A549 (cell line): Measurements from ENCODE around the gene HIVEP3. TPM values are rescaled to one million over a fixed set of nuclear protein-coding genes. Genes with fewer than 3 reads are reported as not detected.

ENCODE experiments used
- ATAC-seq, 2 experiments: fragments of 200-7000 bp in 1 of 2; fragments of >200 bp in 1 of 2; cut with Nextera tagmentation in 1 of 2; cut with Tn5 transposase in 1 of 2; 3 replicates each; pipeline versions ENCODE4 v1.8.0 to v1.9.1; 2018 to 2020; ENCODE audit warnings: mild to moderate bottlenecking in 1 of 2, moderate library complexity in 1 of 2
- CTCF ChIA-PET: fragments of 300-600 bp; sonication (Branson Sonifier 250); formaldehyde crosslinking; extraction: SDS; loops from one replicate; lab custom pipeline; 2021; ENCODE audit warnings: antibody characterized with exemption, inconsistent platforms; lab: Yijun Ruan, JAX
- POLR2A ChIA-PET: fragments of 350-600 bp; formaldehyde crosslinking; extraction: SDS; loops from one replicate; lab custom pipeline; 2021; ENCODE audit warnings: antibody characterized with exemption, inconsistent platforms; lab: Yijun Ruan, JAX
- DNase-seq, 2 experiments: peaks; one replicate each; pipeline versions ENCODE4 v3.0.0 to v3.0.0-alpha.2; 2011 to 2016; ENCODE audit warnings: low read depth in 1 of 2, low spot score in 1 of 2
- FAIRE-seq: peaks from 2 replicates; lab custom pipeline; 2011; peaks lifted over from hg19 to GRCh38; lab: Jason Lieb, UNC
- H3K27ac ChIP-seq, 2 experiments: fragments of >200 bp; sonication (Bioruptor Twin); formaldehyde crosslinking; 3 replicates each; pipeline ENCODE4 v1.5.1; 2016 to 2017
- H3K4me1 ChIP-seq: fragments of >200 bp; sonication (Bioruptor Twin); formaldehyde crosslinking; 3 replicates; pipeline ENCODE4 v1.6.1; 2016
- H3K4me2 ChIP-seq: fragments of >200 bp; sonication (Bioruptor Twin); formaldehyde crosslinking; 3 replicates; pipeline ENCODE4 v1.6.1; 2016
- H3K4me3 ChIP-seq: fragments of >200 bp; sonication (Bioruptor Twin); formaldehyde crosslinking; 3 replicates; pipeline ENCODE4 v1.5.1; 2016
- H3K9me3 ChIP-seq: fragments of >200 bp; sonication (Bioruptor Twin); formaldehyde crosslinking; 3 replicates; pipeline ENCODE4 v1.6.1; 2016
- BHLHE40 ChIP-seq: IDR thresholded peaks from 2 replicates; pipeline ENCODE4 v1.6.1; 2012; ENCODE audit warnings: low read depth, low read length, inconsistent platforms
- CBX2 ChIP-seq: fragments of 200-600 bp; sonication (generic); IDR thresholded peaks from 2 replicates; pipeline ENCODE4 v1.6.1; 2016; ENCODE audit warnings: low read depth, mild to moderate bottlenecking, borderline replicate concordance
- CEBPB ChIP-seq, 2 experiments: fragments of >200 bp in 1 of 2; sonication (Bioruptor Twin) in 1 of 2; formaldehyde crosslinking in 1 of 2; IDR thresholded peaks; 2 replicates each; pipeline ENCODE4 v1.6.1; 2012 to 2016
- EHF ChIP-seq: fragments of 250-450 bp; sonication (Bioruptor Pico); IDR thresholded peaks from 2 replicates; pipeline ENCODE4 v1.5.0; 2020; ENCODE audit warnings: mild to moderate bottlenecking
- EP300 ChIP-seq, 2 experiments: fragments of >200 bp; sonication (Bioruptor Twin); formaldehyde crosslinking; IDR thresholded peaks; 2 replicates in 1 of 2; 3 replicates in 1 of 2; pipeline ENCODE4 v1.6.1; 2016 to 2017
- FOXS1 ChIP-seq: fragments of 250-450 bp; sonication (Bioruptor Pico); IDR thresholded peaks from 2 replicates; pipeline ENCODE4 v1.5.0; 2020; ENCODE audit warnings: mild to moderate bottlenecking, moderate library complexity
- GATA3 ChIP-seq: IDR thresholded peaks from 2 replicates; pipeline ENCODE4 v1.6.1; 2012; ENCODE audit warnings: borderline replicate concordance
- JUN ChIP-seq, 2 experiments: fragments of >200 bp; sonication (Bioruptor Twin); formaldehyde crosslinking; IDR thresholded peaks; 2 replicates in 1 of 2; 3 replicates in 1 of 2; pipeline ENCODE4 v1.6.1; 2016 to 2017
- JUNB ChIP-seq: fragments of >200 bp; sonication (Bioruptor Twin); formaldehyde crosslinking; IDR thresholded peaks from 2 replicates; pipeline ENCODE4 v1.6.1; 2016
- NFE2L2 ChIP-seq: fragments of 150-350 bp; conservative IDR thresholded peaks from 2 replicates; pipeline ENCODE4 v1.6.1; 2014; ENCODE audit warnings: low read length
- NR3C1 ChIP-seq: fragments of >200 bp; sonication (Bioruptor Twin); formaldehyde crosslinking; IDR thresholded peaks from 3 replicates; pipeline ENCODE4 v1.6.1; 2017
- RFX5 ChIP-seq: fragments of 450-650 bp; IDR thresholded peaks from 2 replicates; pipeline ENCODE4 v1.7.1; 2014; ENCODE audit warnings: antibody characterized with exemption, mild to moderate bottlenecking, moderate library complexity
- RNF2 ChIP-seq: fragments of 200-600 bp; sonication (generic); IDR thresholded peaks from 2 replicates; pipeline ENCODE4 v1.6.1; 2016; ENCODE audit warnings: low read depth, mild to moderate bottlenecking, antibody characterized with exemption, moderate library complexity, borderline replicate concordance
- SREBF2 ChIP-seq: fragments of 450-650 bp; IDR thresholded peaks from 2 replicates; pipeline ENCODE4 v1.6.1; 2014; ENCODE audit warnings: mild to moderate bottlenecking, moderate library complexity
- ZFP36 ChIP-seq: fragments of 450-650 bp; IDR thresholded peaks from 2 replicates; pipeline ENCODE4 v1.6.1; 2014; ENCODE audit warnings: borderline replicate concordance; ENCODE audit not compliant: partially characterized antibody
- WGBS: methylation state at CpG from one replicate; pipeline ENCODE4 v1.1.6; 2017; ENCODE audit errors: missing lambda C conversion rate; 5-methylcytosine and 5-hydroxymethylcytosine counted together
- polyA plus RNA-seq, 4 experiments: library from polyadenylated mRNA; depleted of rRNA in 3 of 4; stranded (reverse); fragments of >200 nt; fragmentation: RNase III in 1 of 4; extraction: RNeasy Plus Mini Kit Qiagen cat#74134 plus additional on column Dnase treatment in 1 of 4; gene quantifications; 2 replicates in 3 of 4; 3 replicates in 1 of 4; pipeline ENCODE4 v1.2.3, GENCODE V29; 2011 to 2017
- TF ChIP-seq, protein P1 (sequence below): fragments of 250-450 bp; sonication (Bioruptor Pico); IDR thresholded peaks from 2 replicates; pipeline ENCODE4 v1.5.0; 2021; ENCODE audit warnings: mild to moderate bottlenecking, moderate library complexity, borderline replicate concordance
- TF ChIP-seq, protein P2 (sequence below): fragments of >200 bp; sonication (Bioruptor Twin); formaldehyde crosslinking; IDR thresholded peaks from 2 replicates; pipeline ENCODE4 v1.6.1; 2016

Gene HIVEP3
- polyA plus RNA-seq, 2 of the 4 experiments (the other 2 are of a cell fraction): 1.5 to 2.0 TPM

DNA sequence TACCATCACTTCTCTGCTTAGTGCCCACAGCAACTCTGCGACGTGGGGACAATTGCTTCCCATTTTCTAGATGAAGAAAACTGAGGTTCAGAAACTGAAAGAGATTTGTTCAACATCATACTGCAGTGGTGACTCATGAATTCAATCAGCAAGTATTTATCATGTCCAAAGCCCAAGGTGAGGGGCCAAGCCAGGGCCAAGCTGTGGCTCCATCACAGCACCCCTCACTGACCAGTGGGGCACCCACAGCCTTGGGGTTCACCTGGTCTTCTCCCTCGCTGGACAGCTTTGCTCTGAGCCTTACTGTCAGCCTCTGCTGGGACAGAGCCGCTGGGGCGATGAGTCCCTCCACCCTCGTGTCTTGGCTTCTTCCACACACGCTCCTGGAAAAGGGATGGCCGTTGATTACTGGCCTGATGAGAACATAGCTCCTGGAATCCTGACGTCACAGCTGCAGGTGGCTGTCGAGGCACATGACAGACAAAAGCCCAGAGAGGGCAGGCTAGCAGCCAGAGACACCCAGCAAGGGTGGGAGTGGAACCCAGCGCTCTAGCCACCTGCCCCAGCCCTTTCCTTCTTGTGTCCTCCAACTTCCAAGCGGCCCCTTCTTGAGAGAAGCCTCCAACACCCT, 440.5 kb downstream of the HIVEP3 start:
- no peak for ATAC-seq
- H3K4me2 ChIP-seq: no peak overlapping the region
- no peak for TF ChIP-seq EP300 (IDR thresholded peaks at IDR 0.05)
- TF ChIP-seq FOXS1 (CRISPR knock-in tag): no peak
- FAIRE-seq: no peak
- no peak overlapping the region for H3K27ac ChIP-seq
- ChIA-PET POLR2A (no interaction called here), CTCF (interaction anchor here (0.5 to 2.5 kb wide), 3 partner anchors 14 to 37 kb away, joined by 3 to 10 read pairs (median 7); no protein-coding TSS in a partner anchor)
- H3K4me1 ChIP-seq: peaks cover 20% of the 10 kb centered on the region
- WGBS: 75% methylated on average over 12 of the region's 12 CpGs
- DNase-seq: no peak
- H3K9me3 ChIP-seq: no peaks in the 10 kb centered on the region
- H3K4me3 ChIP-seq: no peak overlapping the region

DNA sequence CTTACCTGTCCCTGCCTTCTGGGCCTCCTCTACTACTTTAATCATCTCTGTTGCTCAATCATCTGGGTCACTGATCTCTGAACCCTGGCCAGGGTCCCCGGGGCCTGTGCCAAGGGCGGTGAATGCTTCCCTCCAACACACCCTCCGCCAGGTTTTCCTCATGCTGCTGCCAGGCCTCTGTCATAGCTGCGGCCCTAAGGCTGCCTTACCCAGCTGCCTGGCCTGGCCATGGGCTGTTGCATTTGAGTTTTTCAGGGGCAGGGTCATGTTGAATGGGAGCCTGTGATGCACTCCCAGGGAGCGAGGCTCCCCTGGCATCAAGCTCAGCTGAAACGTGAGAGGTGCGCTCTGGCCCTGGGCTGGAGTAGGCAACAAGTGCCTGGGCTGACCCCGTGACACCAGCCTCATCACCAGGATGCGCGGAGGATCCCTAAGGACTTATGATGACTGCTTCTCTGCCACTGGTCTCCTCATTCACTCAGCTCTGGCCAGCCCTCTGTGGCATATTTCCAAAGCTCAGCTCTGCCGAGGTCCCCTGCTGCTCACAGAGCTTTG, 441.8 kb downstream of the HIVEP3 start:
- FAIRE-seq (no peak), DNase-seq (no peak), ATAC-seq (no peak)
- Histone ChIP-seq H3K4me2 (no peak overlapping the region), H3K9me3 (no peaks in the 10 kb centered on the region), H3K4me3 (no peak overlapping the region), H3K4me1 (peaks cover 6% of the 10 kb centered on the region; the same call in 2 of the 3 replicates), H3K27ac (no peak overlapping the region)
- TF ChIP-seq, protein P1, sequence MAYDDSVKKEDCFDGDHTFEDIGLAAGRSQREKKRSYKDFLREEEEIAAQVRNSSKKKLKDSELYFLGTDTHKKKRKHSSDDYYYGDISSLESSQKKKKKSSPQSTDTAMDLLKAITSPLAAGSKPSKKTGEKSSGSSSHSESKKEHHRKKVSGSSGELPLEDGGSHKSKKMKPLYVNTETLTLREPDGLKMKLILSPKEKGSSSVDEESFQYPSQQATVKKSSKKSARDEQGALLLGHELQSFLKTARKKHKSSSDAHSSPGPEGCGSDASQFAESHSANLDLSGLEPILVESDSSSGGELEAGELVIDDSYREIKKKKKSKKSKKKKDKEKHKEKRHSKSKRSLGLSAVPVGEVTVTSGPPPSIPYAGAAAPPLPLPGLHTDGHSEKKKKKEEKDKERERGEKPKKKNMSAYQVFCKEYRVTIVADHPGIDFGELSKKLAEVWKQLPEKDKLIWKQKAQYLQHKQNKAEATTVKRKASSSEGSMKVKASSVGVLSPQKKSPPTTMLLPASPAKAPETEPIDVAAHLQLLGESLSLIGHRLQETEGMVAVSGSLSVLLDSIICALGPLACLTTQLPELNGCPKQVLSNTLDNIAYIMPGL (CRISPR knock-in tag): no peak
- no peak for TF ChIP-seq RNF2
- no peak for TF ChIP-seq NFE2L2
- no peak for TF ChIP-seq JUNB
- TF ChIP-seq ZFP36: no peak
- no peak for TF ChIP-seq BHLHE40
- TF ChIP-seq NR3C1: no peak
- TF ChIP-seq GATA3: no peak
- CTCF ChIA-PET: interaction anchor here (1.1 to 2.3 kb wide), 3 partner anchors 8 to 39 kb away, joined by 3 to 12 read pairs (median 5); partner anchors contain the start of gene EDN2
- WGBS: 66% methylated on average over 6 of the region's 11 CpGs
- POLR2A ChIA-PET: interaction anchor here (0.6 kb wide), 1 partner anchor 16 kb away, joined by 3 read pairs; no protein-coding TSS in a partner anchor

DNA sequence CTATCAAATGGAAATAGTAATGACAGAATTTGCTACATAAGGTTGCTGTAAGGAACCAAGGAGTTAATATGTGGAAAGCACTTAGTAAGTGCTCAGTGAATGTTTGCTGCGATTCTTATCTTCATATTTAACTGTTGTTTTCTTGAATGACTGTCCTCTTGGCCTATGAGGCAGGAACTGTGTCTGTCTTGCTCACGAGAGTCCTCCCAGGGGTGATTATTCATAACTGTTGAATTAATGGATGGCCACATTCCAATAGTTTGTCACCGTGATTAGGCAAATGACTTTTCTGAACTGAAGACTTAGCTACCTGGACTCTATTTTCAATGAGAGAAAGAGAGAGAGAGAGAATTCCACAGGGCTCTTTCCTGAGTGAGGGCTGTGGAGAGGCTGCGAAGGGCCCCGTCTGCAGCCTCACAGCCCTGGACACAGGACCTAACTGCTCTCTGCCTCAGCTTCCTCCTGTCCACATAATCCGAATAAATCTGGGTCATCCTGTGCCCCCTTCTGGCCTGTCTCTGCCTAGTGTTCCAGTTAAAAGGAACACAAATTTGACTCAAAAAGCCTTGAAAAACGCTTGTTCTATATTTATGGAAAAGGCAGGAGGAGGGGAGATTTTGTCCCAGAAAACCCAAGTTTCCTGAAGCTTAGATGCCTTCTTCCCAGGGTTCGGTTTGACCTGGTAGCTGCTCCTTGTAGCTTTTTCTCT, 442.7 kb downstream of the HIVEP3 start:
- H3K4me2 ChIP-seq: no peak overlapping the region
- no peak overlapping the region for H3K4me3 ChIP-seq
- TF ChIP-seq CEBPB (IDR thresholded peaks at IDR 0.05) (no peak), JUN (IDR thresholded peaks at IDR 0.05) (no peak), RFX5 (no peak), EHF (CRISPR knock-in tag) (no peak), CBX2 (no peak), SREBF2 (no peak)
- TF ChIP-seq, protein P2, sequence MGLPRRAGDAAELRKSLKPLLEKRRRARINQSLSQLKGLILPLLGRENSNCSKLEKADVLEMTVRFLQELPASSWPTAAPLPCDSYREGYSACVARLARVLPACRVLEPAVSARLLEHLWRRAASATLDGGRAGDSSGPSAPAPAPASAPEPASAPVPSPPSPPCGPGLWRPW: no peak
- TF ChIP-seq, all 56 proteins: peak for 0
- DNase-seq (no peak), FAIRE-seq (no peak), ATAC-seq (0 out of 6 replicates have a peak, but pooled peaks of 1 of the 2 experiments have one; percentile 35)
- ChIA-PET CTCF (interaction anchor here (1.0 to 2.3 kb wide), 5 partner anchors 9 to 59 kb away, joined by 3 to 12 read pairs (median 3); partner anchors contain the start of gene EDN2), POLR2A (no interaction called here)
- 62% methylated on average over 8 of the region's 8 CpGs for WGBS
- Histone ChIP-seq H3K4me1 (0 out of 3 replicates have a peak, but pooled peaks cover 4% of the 10 kb centered on the region), H3K9me3 (no peaks in the 10 kb centered on the region), H3K27ac (no peak overlapping the region)
